WTC11 (cell line): ENCODE measurements around the gene ZNF423.

ENCODE experiments used
- TF ChIP-seq, protein P1 (sequence below): fragments of 200-600 bp; IDR thresholded peaks from 2 replicates; pipeline ENCODE4 v1.8.0; 2022; ENCODE audit warnings: antibody characterized with exemption
- TF ChIP-seq, protein P2 (sequence below): sonication (generic); formaldehyde crosslinking; IDR thresholded peaks from 2 replicates; pipeline ENCODE4 v1.8.1; 2022; ENCODE audit warnings: low read depth, missing genetic modification reagents, borderline replicate concordance
- TF ChIP-seq, protein P3 (sequence below): sonication (generic); formaldehyde crosslinking; IDR thresholded peaks from 2 replicates; pipeline ENCODE4 v1.8.0; 2022; ENCODE audit warnings: mild to moderate bottlenecking, missing genetic modification reagents
- TF ChIP-seq, protein P4 (sequence below): sonication (generic); formaldehyde crosslinking; IDR thresholded peaks from 2 replicates; pipeline ENCODE4 v1.8.1; 2023; ENCODE audit warnings: mild to moderate bottlenecking, missing genetic modification reagents
- TF ChIP-seq, protein P5 (sequence below): sonication (generic); formaldehyde crosslinking; IDR thresholded peaks from 2 replicates; pipeline ENCODE4 v1.8.1; 2022; ENCODE audit warnings: mild to moderate bottlenecking, missing genetic modification reagents, moderate library complexity, borderline replicate concordance
- TF ChIP-seq, protein P6 (sequence below): sonication (generic); formaldehyde crosslinking; IDR thresholded peaks from 2 replicates; pipeline ENCODE4 v1.8.0; 2022; ENCODE audit warnings: mild to moderate bottlenecking, missing genetic modification reagents
- TF ChIP-seq, protein P7 (sequence below): sonication (generic); formaldehyde crosslinking; conservative IDR thresholded peaks from 2 replicates; pipeline ENCODE4 v1.8.1; 2022; ENCODE audit warnings: mild to moderate bottlenecking, missing genetic modification reagents

DNA sequence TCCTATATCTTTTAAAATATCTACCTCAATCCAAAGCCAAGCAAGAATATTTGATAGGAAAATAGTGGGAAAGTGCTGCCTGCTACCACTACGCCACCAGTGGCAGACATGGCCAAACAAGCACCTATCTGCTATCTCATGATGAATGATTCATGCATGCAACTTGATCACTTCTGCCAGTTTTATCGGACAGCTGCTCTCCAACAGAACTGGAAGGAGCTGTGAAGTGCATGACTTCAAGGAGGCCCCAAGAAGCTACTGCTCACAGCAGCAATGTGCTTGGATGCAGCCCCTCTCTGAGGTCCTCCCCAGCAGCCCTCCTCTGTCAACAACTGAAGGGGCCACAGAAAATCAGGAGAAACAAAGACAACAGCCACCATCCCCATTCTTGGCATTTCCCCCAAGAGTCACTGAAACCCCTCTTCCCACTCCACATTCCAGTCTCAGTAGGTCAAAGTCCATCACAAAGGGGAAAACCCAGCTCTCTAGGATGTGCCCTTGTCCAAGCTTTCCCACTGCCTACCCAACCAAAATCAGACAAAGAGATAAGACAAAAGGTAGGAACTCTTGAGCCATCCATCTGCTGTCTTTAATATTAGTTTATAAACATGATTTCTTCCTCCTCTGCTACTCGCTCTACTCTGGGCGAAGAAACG is 267.1 kb downstream of the ZNF423 start:
- TF ChIP-seq, protein P1, sequence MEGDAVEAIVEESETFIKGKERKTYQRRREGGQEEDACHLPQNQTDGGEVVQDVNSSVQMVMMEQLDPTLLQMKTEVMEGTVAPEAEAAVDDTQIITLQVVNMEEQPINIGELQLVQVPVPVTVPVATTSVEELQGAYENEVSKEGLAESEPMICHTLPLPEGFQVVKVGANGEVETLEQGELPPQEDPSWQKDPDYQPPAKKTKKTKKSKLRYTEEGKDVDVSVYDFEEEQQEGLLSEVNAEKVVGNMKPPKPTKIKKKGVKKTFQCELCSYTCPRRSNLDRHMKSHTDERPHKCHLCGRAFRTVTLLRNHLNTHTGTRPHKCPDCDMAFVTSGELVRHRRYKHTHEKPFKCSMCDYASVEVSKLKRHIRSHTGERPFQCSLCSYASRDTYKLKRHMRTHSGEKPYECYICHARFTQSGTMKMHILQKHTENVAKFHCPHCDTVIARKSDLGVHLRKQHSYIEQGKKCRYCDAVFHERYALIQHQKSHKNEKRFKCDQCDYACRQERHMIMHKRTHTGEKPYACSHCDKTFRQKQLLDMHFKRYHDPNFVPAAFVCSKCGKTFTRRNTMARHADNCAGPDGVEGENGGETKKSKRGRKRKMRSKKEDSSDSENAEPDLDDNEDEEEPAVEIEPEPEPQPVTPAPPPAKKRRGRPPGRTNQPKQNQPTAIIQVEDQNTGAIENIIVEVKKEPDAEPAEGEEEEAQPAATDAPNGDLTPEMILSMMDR: no peak
- TF ChIP-seq, protein P2, sequence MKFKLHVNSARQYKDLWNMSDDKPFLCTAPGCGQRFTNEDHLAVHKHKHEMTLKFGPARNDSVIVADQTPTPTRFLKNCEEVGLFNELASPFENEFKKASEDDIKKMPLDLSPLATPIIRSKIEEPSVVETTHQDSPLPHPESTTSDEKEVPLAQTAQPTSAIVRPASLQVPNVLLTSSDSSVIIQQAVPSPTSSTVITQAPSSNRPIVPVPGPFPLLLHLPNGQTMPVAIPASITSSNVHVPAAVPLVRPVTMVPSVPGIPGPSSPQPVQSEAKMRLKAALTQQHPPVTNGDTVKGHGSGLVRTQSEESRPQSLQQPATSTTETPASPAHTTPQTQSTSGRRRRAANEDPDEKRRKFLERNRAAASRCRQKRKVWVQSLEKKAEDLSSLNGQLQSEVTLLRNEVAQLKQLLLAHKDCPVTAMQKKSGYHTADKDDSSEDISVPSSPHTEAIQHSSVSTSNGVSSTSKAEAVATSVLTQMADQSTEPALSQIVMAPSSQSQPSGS (CRISPR knock-in tag): no peak
- TF ChIP-seq, protein P3, sequence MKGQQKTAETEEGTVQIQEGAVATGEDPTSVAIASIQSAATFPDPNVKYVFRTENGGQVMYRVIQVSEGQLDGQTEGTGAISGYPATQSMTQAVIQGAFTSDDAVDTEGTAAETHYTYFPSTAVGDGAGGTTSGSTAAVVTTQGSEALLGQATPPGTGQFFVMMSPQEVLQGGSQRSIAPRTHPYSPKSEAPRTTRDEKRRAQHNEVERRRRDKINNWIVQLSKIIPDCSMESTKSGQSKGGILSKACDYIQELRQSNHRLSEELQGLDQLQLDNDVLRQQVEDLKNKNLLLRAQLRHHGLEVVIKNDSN (CRISPR knock-in tag): no peak
- TF ChIP-seq, protein P4, sequence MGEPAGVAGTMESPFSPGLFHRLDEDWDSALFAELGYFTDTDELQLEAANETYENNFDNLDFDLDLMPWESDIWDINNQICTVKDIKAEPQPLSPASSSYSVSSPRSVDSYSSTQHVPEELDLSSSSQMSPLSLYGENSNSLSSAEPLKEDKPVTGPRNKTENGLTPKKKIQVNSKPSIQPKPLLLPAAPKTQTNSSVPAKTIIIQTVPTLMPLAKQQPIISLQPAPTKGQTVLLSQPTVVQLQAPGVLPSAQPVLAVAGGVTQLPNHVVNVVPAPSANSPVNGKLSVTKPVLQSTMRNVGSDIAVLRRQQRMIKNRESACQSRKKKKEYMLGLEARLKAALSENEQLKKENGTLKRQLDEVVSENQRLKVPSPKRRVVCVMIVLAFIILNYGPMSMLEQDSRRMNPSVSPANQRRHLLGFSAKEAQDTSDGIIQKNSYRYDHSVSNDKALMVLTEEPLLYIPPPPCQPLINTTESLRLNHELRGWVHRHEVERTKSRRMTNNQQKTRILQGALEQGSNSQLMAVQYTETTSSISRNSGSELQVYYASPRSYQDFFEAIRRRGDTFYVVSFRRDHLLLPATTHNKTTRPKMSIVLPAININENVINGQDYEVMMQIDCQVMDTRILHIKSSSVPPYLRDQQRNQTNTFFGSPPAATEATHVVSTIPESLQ: no peak
- TF ChIP-seq, protein P5, sequence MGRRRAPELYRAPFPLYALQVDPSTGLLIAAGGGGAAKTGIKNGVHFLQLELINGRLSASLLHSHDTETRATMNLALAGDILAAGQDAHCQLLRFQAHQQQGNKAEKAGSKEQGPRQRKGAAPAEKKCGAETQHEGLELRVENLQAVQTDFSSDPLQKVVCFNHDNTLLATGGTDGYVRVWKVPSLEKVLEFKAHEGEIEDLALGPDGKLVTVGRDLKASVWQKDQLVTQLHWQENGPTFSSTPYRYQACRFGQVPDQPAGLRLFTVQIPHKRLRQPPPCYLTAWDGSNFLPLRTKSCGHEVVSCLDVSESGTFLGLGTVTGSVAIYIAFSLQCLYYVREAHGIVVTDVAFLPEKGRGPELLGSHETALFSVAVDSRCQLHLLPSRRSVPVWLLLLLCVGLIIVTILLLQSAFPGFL (CRISPR knock-in tag): no peak
- TF ChIP-seq, protein P6, sequence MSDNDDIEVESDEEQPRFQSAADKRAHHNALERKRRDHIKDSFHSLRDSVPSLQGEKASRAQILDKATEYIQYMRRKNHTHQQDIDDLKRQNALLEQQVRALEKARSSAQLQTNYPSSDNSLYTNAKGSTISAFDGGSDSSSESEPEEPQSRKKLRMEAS: no peak
- TF ChIP-seq, protein P7, sequence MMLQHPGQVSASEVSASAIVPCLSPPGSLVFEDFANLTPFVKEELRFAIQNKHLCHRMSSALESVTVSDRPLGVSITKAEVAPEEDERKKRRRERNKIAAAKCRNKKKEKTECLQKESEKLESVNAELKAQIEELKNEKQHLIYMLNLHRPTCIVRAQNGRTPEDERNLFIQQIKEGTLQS (CRISPR knock-in tag): no peak
